Stimulated activated naive CD4-positive, alpha-beta T cell (primary cell): ENCODE data around the gene BRF1.
A peak's percentile ranks its signal among the peaks of the same experiment; 100 is the strongest.
"Not testable (repeated sequence)": the region's sequence is repeated elsewhere in the genome, so short reads cannot be mapped to it uniquely, and the experiment has no call there.

ENCODE experiments used
- DNase-seq, 6 experiments: peaks; one replicate each; lab custom pipeline; 2025; lab: John Stamatoyannopoulos, UW

BRF1 gene

GRCh38 chr14:105300542-105301102, at the start of gene BRF1:
TSS of gene BRF1 (minus strand) at chr14:105301001. CDS start at chr14:105300629, 372 bp downstream.
- DNase-seq, result peak; percentile 92 to 99 (median 96)

- DNase-seq, result no peak
Observed at GRCh38 chr14:105349992-105350391, 49.2 kb upstream of the BRF1 start.

- no peak for DNase-seq
Observed at GRCh38 chr14:105348945-105349699, 48.3 kb upstream of the BRF1 start.

- DNase-seq, result no peak
Observed at GRCh38 chr14:105348169-105348944, 47.6 kb upstream of the BRF1 start.

GRCh38 chr14:105347587-105347968, 46.8 kb upstream of the BRF1 start:
- no peak for DNase-seq

GRCh38 chr14:105346876-105347586, 46.2 kb upstream of the BRF1 start:
- DNase-seq, result no peak

GRCh38 chr14:105346200-105346533, 45.4 kb upstream of the BRF1 start:
- no peak for DNase-seq

- DNase-seq, result no peak
Observed at GRCh38 chr14:105343194-105343593, 42.4 kb upstream of the BRF1 start.

GRCh38 chr14:105340821-105341733, 40.3 kb upstream of the BRF1 start:
- no peak for DNase-seq

GRCh38 chr14:105337966-105338741, 37.4 kb upstream of the BRF1 start:
- DNase-seq, result no peak

- no peak for DNase-seq
Observed at GRCh38 chr14:105337433-105337832, 36.6 kb upstream of the BRF1 start.

- no peak for DNase-seq
Observed at GRCh38 chr14:105336477-105337287, 35.9 kb upstream of the BRF1 start.

- DNase-seq, result no peak
Observed at GRCh38 chr14:105335735-105336476, 35.1 kb upstream of the BRF1 start.

- not testable (repeated sequence) for DNase-seq
Observed at GRCh38 chr14:105335231-105335542, 34.4 kb upstream of the BRF1 start.

GRCh38 chr14:105334383-105335230, 33.8 kb upstream of the BRF1 start:
- DNase-seq, result no peak

GRCh38 chr14:105333613-105334364, 33.0 kb upstream of the BRF1 start:
- no peak for DNase-seq

GRCh38 chr14:105333020-105333490, 32.3 kb upstream of the BRF1 start:
- no peak for DNase-seq
